D721Med (cell line): ENCODE measurements around the gene ACSBG1.

Source experiments
- DNase-seq: peaks from one replicate; pipeline ENCODE4 v3.0.0; 2011; ENCODE audit warnings: low spot score; ENCODE audit not compliant: insufficient read length
- FAIRE-seq: peaks from 2 replicates; lab custom pipeline; 2011; peaks lifted over from hg19 to GRCh38; lab: Jason Lieb, UNC
- TF ChIP-seq, protein P1 (sequence below): IDR thresholded peaks from 2 replicates; pipeline ENCODE4 v1.5.1; 2012; ENCODE audit warnings: mild to moderate bottlenecking, control low read depth; ENCODE audit not compliant: insufficient read depth; ENCODE audit errors: missing control alignments

Gene ACSBG1

DNA sequence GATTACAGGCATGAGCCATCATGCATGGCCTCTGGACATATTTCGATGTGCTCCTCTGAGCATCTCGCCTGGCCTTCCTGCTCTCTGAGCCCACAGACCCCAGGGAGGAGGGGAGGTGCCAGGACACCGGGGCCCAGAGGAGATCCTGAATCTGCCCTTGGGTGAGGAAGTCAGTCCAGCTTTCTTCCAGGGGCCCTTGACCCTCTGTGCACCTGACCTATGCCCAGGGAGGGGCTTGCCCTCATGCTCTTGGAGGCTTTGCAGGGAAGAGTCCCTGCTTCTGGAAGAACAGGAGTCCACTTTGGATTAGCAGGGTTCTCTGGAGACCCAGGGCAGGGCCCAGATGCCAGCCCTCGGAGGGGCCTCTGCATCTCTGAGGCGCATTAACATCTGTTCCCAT, 1.4 kb downstream of the ACSBG1 start:
- DNase-seq = no peak
- TF ChIP-seq, protein P1, sequence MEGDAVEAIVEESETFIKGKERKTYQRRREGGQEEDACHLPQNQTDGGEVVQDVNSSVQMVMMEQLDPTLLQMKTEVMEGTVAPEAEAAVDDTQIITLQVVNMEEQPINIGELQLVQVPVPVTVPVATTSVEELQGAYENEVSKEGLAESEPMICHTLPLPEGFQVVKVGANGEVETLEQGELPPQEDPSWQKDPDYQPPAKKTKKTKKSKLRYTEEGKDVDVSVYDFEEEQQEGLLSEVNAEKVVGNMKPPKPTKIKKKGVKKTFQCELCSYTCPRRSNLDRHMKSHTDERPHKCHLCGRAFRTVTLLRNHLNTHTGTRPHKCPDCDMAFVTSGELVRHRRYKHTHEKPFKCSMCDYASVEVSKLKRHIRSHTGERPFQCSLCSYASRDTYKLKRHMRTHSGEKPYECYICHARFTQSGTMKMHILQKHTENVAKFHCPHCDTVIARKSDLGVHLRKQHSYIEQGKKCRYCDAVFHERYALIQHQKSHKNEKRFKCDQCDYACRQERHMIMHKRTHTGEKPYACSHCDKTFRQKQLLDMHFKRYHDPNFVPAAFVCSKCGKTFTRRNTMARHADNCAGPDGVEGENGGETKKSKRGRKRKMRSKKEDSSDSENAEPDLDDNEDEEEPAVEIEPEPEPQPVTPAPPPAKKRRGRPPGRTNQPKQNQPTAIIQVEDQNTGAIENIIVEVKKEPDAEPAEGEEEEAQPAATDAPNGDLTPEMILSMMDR = no peak
- FAIRE-seq = no peak

DNA sequence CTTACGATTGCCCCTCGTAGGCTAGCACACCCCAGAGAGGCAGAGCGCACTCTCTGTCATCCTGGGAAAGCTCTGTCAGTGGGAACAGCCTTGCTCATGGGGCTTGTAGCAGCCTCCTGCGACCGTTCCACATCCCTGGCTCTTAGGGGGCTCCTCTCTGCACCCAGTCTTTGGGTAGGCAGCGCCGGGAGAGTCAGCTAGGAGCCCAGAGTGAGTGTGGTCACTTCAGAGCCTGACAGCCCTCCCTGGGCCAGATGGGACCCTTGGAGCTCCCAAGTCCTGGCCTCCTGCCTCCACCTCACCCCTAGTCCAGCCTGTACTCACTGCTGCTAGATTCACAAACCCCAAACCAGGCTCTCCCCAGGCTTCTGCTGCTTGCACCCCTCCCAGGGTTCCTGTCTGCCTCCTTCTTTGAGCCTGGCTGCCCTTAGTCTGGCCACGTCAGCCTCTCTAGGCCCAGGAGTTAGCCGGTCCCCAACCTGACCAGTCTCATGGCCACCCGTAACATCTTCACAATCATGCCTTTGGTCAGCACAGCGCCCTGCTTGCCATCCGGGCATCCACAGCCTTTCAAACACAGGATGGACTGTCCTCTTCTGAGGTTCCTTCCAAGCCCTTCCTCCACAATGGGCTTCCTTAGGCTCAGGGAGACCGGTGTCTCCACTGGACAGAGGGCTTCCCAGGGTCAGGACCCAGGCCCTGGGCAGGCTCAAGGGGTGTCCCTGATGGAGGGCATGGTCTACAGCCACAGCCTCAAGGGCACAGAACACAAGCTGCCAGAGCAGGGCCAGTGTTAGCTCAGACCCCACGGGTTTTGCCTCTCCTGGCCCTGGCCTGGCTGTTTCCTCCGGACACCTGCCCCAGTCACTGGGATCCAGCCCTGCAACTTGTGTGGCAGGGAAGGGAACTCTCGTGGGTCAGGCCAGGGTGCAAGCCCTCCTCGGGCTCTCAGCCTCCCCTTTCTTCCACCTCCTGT, 4.6 kb downstream of the ACSBG1 start:
- FAIRE-seq (no peak), DNase-seq (no peak)
- TF ChIP-seq, protein P1 = no peak

DNA sequence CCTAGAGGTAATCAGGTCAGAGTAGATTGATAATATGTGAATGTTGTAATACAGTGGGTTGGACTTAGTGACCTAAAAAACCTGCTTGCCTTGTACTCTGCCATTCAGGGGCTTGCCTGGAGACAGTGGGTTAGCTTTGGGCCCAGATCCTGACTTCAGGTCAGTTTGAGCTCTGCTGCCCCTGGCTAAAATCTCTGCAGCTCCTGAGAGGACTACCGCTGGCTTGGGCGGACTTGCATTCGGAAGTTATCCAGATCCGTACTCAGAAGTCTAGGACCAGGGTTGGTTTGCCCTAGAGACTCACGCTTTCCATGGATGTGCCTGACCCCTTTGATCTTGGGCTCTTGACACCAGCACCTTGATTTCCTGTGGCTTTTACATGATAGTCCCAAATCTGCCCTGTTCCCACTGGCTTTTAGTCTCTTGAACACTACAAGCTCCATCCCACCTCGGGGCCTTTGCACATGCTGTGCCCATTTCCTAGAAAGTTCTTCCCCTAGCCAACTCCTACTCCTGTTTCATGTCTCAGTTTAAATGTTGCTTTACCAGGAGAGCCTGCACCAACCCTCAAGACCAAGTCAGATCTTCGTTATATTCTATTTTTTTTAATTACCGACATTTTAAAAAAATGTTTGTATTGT, 5.9 kb downstream of the ACSBG1 start:
- FAIRE-seq (no peak), DNase-seq (no peak)
- TF ChIP-seq, protein P1 = no peak

DNA sequence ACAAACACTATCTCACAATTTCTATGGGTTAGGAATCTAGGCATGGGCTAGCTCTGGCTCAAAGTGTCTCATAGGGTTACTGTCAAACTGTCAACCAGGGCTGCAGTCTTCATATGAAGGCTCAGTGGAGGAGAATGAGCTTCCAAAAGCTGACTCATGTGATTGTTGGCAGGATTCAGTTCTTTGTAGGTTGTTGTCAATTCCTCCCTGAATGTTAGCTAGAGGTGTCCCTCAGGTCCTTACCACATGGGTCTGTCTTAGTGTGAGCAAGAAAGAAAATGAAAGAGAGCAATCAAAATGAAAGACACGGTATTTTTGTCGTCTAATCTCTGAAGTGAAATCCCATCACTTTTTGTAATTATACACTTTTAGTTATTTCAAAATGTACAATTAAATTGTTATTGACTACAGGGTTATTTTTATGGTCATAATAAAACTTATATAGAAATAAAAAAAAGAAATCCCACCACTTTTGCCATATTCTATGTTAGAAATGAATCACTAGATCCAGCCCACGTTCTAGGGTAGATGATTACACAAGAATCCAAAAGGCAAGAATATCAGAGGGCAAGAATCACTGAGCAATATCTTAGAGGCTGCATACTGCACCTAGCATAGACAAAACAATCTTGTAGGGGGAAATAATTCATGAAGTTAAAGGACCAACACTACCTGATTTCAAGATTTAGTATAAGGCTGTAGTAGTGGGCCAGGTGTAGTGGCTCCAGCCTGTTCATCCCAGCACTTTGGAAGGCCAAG, 8.4 kb downstream of the ACSBG1 start:
- TF ChIP-seq, protein P1 = no peak
- DNase-seq (no peak), FAIRE-seq (no peak)

DNA sequence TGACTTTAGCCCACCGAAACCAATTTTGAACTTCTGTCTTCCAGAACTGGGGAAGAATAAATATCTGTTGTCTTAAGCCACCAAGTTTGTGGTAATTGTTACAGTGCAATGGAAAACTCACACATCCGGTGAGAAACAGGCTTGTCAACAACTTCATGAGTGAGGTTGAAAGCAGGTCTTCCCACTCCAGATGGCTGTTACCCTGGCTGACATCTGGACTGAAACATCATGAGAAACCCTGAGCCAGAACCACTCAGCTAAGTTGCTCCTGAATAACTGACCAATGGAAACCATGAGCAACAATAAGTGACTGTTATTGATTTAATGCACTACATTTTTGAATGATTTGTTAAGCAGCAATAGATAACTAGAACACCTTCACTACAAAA, 10.3 kb downstream of the ACSBG1 start:
- FAIRE-seq = no peak

DNA sequence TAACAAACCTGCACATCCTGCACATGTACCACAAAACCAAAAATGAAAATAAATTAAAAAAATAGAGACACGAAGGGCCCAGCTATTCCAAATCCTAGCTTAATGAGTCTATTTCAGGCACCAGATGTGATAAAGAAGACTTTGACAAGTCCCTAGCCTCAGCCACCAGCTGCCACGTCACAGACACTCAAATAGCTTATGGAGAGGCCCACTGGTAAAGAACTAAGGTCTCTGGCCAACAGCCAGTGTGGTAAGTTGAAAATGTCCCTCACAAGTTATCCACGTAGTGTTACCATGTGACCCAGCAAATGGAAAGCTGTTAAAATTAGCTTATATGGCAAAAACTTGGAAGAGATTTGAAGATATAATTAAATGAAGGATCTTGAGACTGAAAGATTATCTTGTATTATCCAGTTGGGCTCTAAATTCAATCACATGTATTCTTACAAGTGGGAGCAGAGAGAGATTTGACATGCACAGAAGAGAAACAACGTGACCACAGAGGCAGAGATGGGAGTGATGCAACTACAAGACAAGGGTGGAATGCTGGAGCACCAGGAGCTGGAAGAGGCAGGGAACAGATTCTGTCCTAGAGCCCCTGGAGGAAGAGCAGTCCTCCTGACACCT, 10.9 kb downstream of the ACSBG1 start:
- DNase-seq = no peak
- no peak for FAIRE-seq
- TF ChIP-seq, protein P1 = no peak

More for the DNA sequence above, 10.3 kb downstream of the ACSBG1 start:
- TF ChIP-seq, protein P1 = no peak
- no peak for DNase-seq
